ENCODE results near the gene PCSK7. TPM values are rescaled to one million over a fixed set of nuclear protein-coding genes. Genes with fewer than 3 reads are reported as not detected.

Gene PCSK7
- total and polyA plus RNA-seq, 10 of the 15 experiments (the other 5 are each of a cell fraction or from before 2014, with no cell fraction given), result 5.5 to 81.5 (median 51.6) TPM

DNA sequence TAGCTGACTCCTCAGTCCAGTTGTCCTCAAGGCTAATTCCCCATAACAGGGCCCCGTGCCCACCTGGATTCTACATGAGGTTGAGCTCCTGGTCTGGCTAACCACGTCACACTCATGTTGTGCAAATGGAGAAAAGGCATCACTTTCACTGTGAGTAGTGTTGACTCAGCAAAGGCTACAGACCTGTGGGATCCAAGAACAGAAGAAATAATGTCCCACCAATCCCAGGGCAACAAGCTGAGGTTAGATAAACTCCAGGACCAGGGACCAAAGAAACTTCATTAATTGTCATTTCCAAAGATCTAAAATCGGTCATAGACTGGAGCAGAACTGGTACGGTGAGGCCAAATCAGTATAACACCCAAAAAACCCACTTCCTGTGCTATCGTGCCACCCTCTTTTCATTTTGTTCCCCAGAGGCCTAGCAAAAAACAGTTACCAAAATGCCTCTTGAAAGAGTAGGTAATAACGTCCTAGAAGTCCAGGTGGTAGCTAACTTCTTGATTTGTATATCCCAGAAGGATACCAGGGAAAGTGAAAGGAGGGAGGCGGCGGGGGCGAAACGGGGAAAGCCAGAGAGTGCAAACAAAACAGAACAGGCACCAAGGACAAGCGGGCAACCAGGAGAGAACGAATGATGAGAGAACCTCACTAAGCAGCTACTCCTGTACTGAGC, 1.4 kb downstream of the PCSK7 start:
- POLR2A ChIA-PET, result interaction anchor here (0.8 to 3.6 kb wide), 4 partner anchors 51 to 227 kb away, joined by 3 to 51 read pairs (median 4); partner anchors contain the start of gene SIDT2
- ATAC-seq, result peak; percentile 52
- no peaks in the 10 kb centered on the region; the same call in 1 of the 2 replicates for H4K20me1 ChIP-seq (ENCODE audit: control insufficient read depth, insufficient read depth)
- under 1% methylated on average over 12 of the region's 12 CpGs for WGBS (ENCODE audit: insufficient coverage, insufficient replicate concordance, low lambda C conversion rate, missing lambda C conversion rate)
- peak; percentile 45 for DNase-seq (ENCODE audit: low read depth, low spot score)
- intact Hi-C loops (cut with micrococcal nuclease; ENCODE audit: unreplicated experiment) (loop anchor here (5.0 kb wide), 1 partner anchor 587 kb away; no protein-coding TSS in a partner anchor), in situ Hi-C loops (cut with MboI) (no loop called here)
- H3K4me2 ChIP-seq (ENCODE audit: control insufficient read depth, insufficient read depth), result peak overlapping the region; percentile 91
- BruUV-seq (replicated peaks), result no TSS peak
- FAIRE-seq, result peak; percentile 61
- H3K9ac ChIP-seq (ENCODE audit: control insufficient read depth, insufficient read depth, low read length), result peak overlapping the region; percentile 93
- RAD21 ChIA-PET (ENCODE audit: unreplicated experiment), result interaction anchor here (0.7 to 9.9 kb wide), 7 partner anchors 41 to 439 kb away, joined by 3 to 159 read pairs (median 3); partner anchors contain the start of genes APOA5, CEP164, SIDT2 and SIK3
- no peaks in the 10 kb centered on the region for H3K27me3 ChIP-seq (replicated peaks in 1 of 2; ENCODE audit: control insufficient read depth in 2 of 2, insufficient read depth in 2 of 2, low read length in 1 of 2)
- CTCF ChIA-PET, result interaction anchor here (0.7 to 17.3 kb wide), 15 partner anchors 9 to 587 kb away, joined by 3 to 422 read pairs (median 4); partner anchors contain the start of genes PAFAH1B2 and SIDT2
- H3K9me3 ChIP-seq (replicated peaks; ENCODE audit: control insufficient read depth, insufficient read depth, low read length), result no peaks in the 10 kb centered on the region
- peak overlapping the region; percentile 49 for H2AFZ ChIP-seq (ENCODE audit: control insufficient read depth, low read depth, low read length)
- H3K79me2 ChIP-seq (ENCODE audit: control insufficient read depth, insufficient read depth, low read length), result peaks cover 46% of the 10 kb centered on the region
- peak overlapping the region; percentile 87 for H3K27ac ChIP-seq (ENCODE audit: control insufficient read depth, insufficient read depth)
- H3K36me3 ChIP-seq (ENCODE audit: control insufficient read depth in 2 of 2, insufficient read depth in 2 of 2, low read length in 1 of 2), result peaks cover 16 to 20% of the 10 kb centered on the region in 2 experiments; a peak in 3 of 4 replicates
- H3K4me1 ChIP-seq (ENCODE audit: control insufficient read depth, insufficient read depth, low read length), result peaks cover 9% of the 10 kb centered on the region
- H3K4me3 ChIP-seq, result peak overlapping the region; percentile 87
- SMC1A ChIA-PET (ENCODE audit: uncharacterized antibody, unreplicated experiment), result interaction anchor here (0.6 to 12.2 kb wide), 14 partner anchors 10 to 587 kb away, joined by 3 to 187 read pairs (median 4); partner anchors contain the start of genes CEP164 and SIDT2
- TF ChIP-seq BMI1 (IDR thresholded peaks at IDR 0.05; ENCODE audit: borderline replicate concordance) (peak; percentile 42; the same call in 1 of the 2 replicates), ETV6 (conservative IDR thresholded peaks at IDR 0.05 in 1 of 2, IDR thresholded peaks at IDR 0.05 in 1 of 2; ENCODE audit: borderline replicate concordance in 1 of 2, low read depth in 1 of 2) (no peak), POLR2AphosphoS5 (IDR thresholded peaks at IDR 0.05; ENCODE audit: low read length) (peak; percentile 57; the same call in 1 of the 2 replicates), EP300 (IDR thresholded peaks at IDR 0.05; ENCODE audit: borderline replicate concordance in 1 of 2, control insufficient read depth in 1 of 2, low read depth in 2 of 2, low read length in 2 of 2) (peak in 1 of 2 experiments; percentile 59; a peak in 1 of 4 replicates), YBX1 (IDR thresholded peaks at IDR 0.05) (no peak), BHLHE40 (IDR thresholded peaks at IDR 0.05; ENCODE audit: borderline replicate concordance in 1 of 2, low read depth in 2 of 2, low read length in 1 of 2) (peak in 1 of 2 experiments; percentile 36; a peak in 2 of 4 replicates), ZNF207 (IDR thresholded peaks at IDR 0.05; ENCODE audit: borderline replicate concordance) (peak; percentile 18; the same call in 1 of the 2 replicates), JUNB (IDR thresholded peaks at IDR 0.05) (peak; percentile 60), CREB1 (IDR thresholded peaks at IDR 0.05; ENCODE audit: low read depth) (peak; percentile 38; the same call in 1 of the 2 replicates), PRDM15 (CRISPR knock-in tag; IDR thresholded peaks at IDR 0.05) (no peak), BACH1 (IDR thresholded peaks at IDR 0.05; ENCODE audit: borderline replicate concordance) (0 out of 2 replicates have a peak, but pooled peaks have one; percentile 28)
- TF ChIP-seq, protein P1, sequence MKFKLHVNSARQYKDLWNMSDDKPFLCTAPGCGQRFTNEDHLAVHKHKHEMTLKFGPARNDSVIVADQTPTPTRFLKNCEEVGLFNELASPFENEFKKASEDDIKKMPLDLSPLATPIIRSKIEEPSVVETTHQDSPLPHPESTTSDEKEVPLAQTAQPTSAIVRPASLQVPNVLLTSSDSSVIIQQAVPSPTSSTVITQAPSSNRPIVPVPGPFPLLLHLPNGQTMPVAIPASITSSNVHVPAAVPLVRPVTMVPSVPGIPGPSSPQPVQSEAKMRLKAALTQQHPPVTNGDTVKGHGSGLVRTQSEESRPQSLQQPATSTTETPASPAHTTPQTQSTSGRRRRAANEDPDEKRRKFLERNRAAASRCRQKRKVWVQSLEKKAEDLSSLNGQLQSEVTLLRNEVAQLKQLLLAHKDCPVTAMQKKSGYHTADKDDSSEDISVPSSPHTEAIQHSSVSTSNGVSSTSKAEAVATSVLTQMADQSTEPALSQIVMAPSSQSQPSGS (IDR thresholded peaks at IDR 0.05; ENCODE audit: low read length), result peak; percentile 39; the same call in 1 of the 2 replicates
- TF ChIP-seq, protein P2, sequence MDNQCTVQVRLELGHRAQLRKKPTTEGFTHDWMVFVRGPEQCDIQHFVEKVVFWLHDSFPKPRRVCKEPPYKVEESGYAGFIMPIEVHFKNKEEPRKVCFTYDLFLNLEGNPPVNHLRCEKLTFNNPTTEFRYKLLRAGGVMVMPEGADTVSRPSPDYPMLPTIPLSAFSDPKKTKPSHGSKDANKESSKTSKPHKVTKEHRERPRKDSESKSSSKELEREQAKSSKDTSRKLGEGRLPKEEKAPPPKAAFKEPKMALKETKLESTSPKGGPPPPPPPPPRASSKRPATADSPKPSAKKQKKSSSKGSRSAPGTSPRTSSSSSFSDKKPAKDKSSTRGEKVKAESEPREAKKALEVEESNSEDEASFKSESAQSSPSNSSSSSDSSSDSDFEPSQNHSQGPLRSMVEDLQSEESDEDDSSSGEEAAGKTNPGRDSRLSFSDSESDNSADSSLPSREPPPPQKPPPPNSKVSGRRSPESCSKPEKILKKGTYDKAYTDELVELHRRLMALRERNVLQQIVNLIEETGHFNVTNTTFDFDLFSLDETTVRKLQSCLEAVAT (IDR thresholded peaks at IDR 0.05), result 0 out of 2 replicates have a peak, but pooled peaks have one; percentile 37

Measured in GM12878 (cell line).